ENCODE measurements around the gene GHSR.
A peak's percentile ranks its signal among the peaks of the same experiment; 100 is the strongest.

Gene GHSR

DNA sequence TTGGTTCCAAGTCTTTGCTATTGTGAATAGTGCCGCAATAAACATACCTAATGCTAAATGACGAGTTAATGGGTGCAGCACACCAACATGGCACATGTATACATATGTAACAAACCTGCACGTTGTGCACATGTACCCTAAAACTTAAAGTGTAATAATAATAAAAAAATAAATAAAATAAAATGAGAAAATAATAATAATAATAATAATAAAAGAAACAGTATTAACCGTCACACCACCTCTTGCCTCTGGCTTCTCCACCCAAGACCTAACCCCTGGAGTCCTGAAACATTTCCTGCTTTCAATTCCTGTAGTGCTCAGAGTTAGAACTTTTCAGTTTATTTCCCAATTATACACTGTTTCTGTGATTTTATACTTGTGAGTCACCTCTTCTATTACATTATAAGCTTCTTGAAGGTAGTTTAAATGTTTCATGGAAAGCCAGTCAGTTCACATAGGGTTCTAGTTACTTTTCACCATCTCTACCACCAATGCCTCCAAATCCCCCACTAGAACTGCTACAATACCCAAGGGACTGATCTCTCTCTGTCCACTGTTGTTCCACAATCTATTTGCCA, 18.4 kb upstream of the GHSR start:
- H3K9me3 ChIP-seq (ENCODE audit: control insufficient read depth, low read length) = no peaks in the 10 kb centered on the region
- 100% methylated on average over 1 of the region's 4 CpGs for WGBS
- no peak overlapping the region for H2AK5ac ChIP-seq (ENCODE audit: low read length, severe bottlenecking)

DNA sequence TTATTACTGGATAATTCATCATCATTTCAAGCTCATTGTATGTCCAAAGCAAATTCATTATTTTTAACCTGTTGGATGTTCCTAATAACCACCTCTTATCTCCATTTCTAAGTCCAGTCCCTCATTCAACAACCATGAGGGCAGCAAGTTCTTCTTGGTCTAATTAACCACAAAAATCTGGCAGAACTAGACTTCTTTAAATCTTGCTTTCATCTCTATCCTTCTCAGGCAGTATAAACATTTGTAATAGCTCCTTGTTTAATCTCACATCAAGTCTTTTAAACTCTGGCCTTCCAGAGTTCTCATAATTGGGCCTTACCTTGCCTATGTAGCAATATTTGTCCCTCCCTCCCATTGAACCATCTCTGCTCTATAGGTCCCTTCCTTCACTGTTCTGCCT, 17.0 kb upstream of the GHSR start:
- DNase-seq = no peak
- no peak overlapping the region for H4K91ac ChIP-seq (ENCODE audit: low read length)
- no peak overlapping the region for H2AK5ac ChIP-seq (ENCODE audit: low read length, severe bottlenecking)
- no peak overlapping the region for H3K18ac ChIP-seq (ENCODE audit: low read depth in 1 of 2, low read length in 2 of 2)
- H4K8ac ChIP-seq (ENCODE audit: low read length) = no peak overlapping the region
- no peaks in the 10 kb centered on the region for H3K79me1 ChIP-seq (replicated peaks; ENCODE audit: low read length, poor library complexity, severe bottlenecking)
- no peak overlapping the region for H3K4me3 ChIP-seq (ENCODE audit: insufficient read depth in 1 of 2, low read depth in 1 of 2, low read length in 2 of 2)
- no peak overlapping the region for H3K27ac ChIP-seq (ENCODE audit: low read length, poor library complexity, severe bottlenecking)
- H2BK120ac ChIP-seq (ENCODE audit: low read depth, low read length) = no peak overlapping the region
- H3K4ac ChIP-seq (ENCODE audit: low read depth in 1 of 2, low read length in 2 of 2) = no peak overlapping the region
- no peak overlapping the region for H3K4me2 ChIP-seq (ENCODE audit: low read length, poor library complexity, severe bottlenecking)
- no peak overlapping the region for H2BK15ac ChIP-seq (ENCODE audit: low read depth, poor library complexity, severe bottlenecking)
- no peak overlapping the region for H2AFZ ChIP-seq (ENCODE audit: low read depth, low read length)
- no peaks in the 10 kb centered on the region for H3K36me3 ChIP-seq (ENCODE audit: control insufficient read depth in 1 of 2, insufficient read depth in 2 of 2, low read depth in 1 of 2, low read length in 2 of 2)
- H3K23ac ChIP-seq (ENCODE audit: low read length in 2 of 2) = no peak overlapping the region
- H3K14ac ChIP-seq (ENCODE audit: low read length in 2 of 2) = no peak overlapping the region
- H2BK5ac ChIP-seq (ENCODE audit: low read depth, low read length, poor library complexity, severe bottlenecking) = no peak overlapping the region
- no peaks in the 10 kb centered on the region for H3K9me3 ChIP-seq (ENCODE audit: control insufficient read depth, low read length)
- no peaks in the 10 kb centered on the region for H3K27me3 ChIP-seq (ENCODE audit: control insufficient read depth in 1 of 2, insufficient read depth in 1 of 2, low read length in 2 of 2)
- H3K9ac ChIP-seq (ENCODE audit: low read length) = no peak overlapping the region
- H3K4me1 ChIP-seq (ENCODE audit: control insufficient read depth, insufficient read depth, low read depth, low read length) = no peaks in the 10 kb centered on the region
- no peak overlapping the region for H2BK12ac ChIP-seq (ENCODE audit: low read length in 2 of 2)

More for the DNA sequence above, 18.4 kb upstream of the GHSR start:
- H3K18ac ChIP-seq (ENCODE audit: low read depth in 1 of 2, low read length in 2 of 2) = no peak overlapping the region
- H3K27ac ChIP-seq (ENCODE audit: low read length, poor library complexity, severe bottlenecking) = no peak overlapping the region
- H3K14ac ChIP-seq (ENCODE audit: low read length in 2 of 2) = no peak overlapping the region
- no peak overlapping the region for H3K4me2 ChIP-seq (ENCODE audit: low read length, poor library complexity, severe bottlenecking)
- no peak overlapping the region for H2BK120ac ChIP-seq (ENCODE audit: low read depth, low read length)
- no peak overlapping the region for H4K91ac ChIP-seq (ENCODE audit: low read length)
- H3K4me1 ChIP-seq (ENCODE audit: control insufficient read depth, insufficient read depth, low read depth, low read length) = no peaks in the 10 kb centered on the region
- no peaks in the 10 kb centered on the region for H3K36me3 ChIP-seq (ENCODE audit: control insufficient read depth in 1 of 2, insufficient read depth in 2 of 2, low read depth in 1 of 2, low read length in 2 of 2)
- H3K4ac ChIP-seq (ENCODE audit: low read depth in 1 of 2, low read length in 2 of 2) = no peak overlapping the region
- H4K8ac ChIP-seq (ENCODE audit: low read length) = no peak overlapping the region
- no peak overlapping the region for H2BK5ac ChIP-seq (ENCODE audit: low read depth, low read length, poor library complexity, severe bottlenecking)
- H3K23ac ChIP-seq (ENCODE audit: low read length in 2 of 2) = no peak overlapping the region
- no peaks in the 10 kb centered on the region for H3K27me3 ChIP-seq (ENCODE audit: control insufficient read depth in 1 of 2, insufficient read depth in 1 of 2, low read length in 2 of 2)
- H3K9ac ChIP-seq (ENCODE audit: low read length) = no peak overlapping the region
- no peak overlapping the region for H2AFZ ChIP-seq (ENCODE audit: low read depth, low read length)
- H2BK12ac ChIP-seq (ENCODE audit: low read length in 2 of 2) = no peak overlapping the region
- no peak for DNase-seq
- H3K4me3 ChIP-seq (ENCODE audit: insufficient read depth in 1 of 2, low read depth in 1 of 2, low read length in 2 of 2) = no peak overlapping the region
- H2BK15ac ChIP-seq (ENCODE audit: low read depth, poor library complexity, severe bottlenecking) = no peak overlapping the region
- H3K79me1 ChIP-seq (replicated peaks; ENCODE audit: low read length, poor library complexity, severe bottlenecking) = no peaks in the 10 kb centered on the region

DNA sequence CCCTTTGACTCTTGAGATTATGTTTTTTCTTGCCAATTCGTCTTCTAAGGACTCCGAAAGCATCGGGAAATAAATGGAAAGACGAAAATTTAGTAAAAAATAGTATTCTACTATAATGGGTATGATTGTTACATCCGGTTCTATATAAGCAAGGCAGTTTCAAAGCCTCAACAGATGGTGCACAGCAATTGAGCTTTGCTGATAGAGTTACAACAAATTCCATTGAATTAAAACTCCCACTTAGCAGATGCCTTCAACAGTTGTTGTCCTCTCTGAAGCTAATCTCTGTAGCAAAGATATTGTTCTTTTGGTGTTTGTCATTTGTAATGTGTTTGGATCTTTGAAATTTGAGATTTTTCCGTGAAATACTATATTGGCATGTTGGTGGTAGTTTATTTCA, 16.1 kb upstream of the GHSR start:
- H3K4me2 ChIP-seq (ENCODE audit: low read length, poor library complexity, severe bottlenecking) = no peak overlapping the region
- no peaks in the 10 kb centered on the region for H3K36me3 ChIP-seq (ENCODE audit: control insufficient read depth in 1 of 2, insufficient read depth in 2 of 2, low read depth in 1 of 2, low read length in 2 of 2)
- H3K9ac ChIP-seq (ENCODE audit: low read length) = no peak overlapping the region
- no peak overlapping the region for H3K27ac ChIP-seq (ENCODE audit: low read length, poor library complexity, severe bottlenecking)
- no peak overlapping the region for H2AFZ ChIP-seq (ENCODE audit: low read depth, low read length)
- 94% methylated on average over 5 of the region's 6 CpGs for whole genome bisulfite sequencing
- no peak overlapping the region for H2AK5ac ChIP-seq (ENCODE audit: low read length, severe bottlenecking)
- H3K14ac ChIP-seq (ENCODE audit: low read length in 2 of 2) = no peak overlapping the region
- H3K4me1 ChIP-seq (ENCODE audit: control insufficient read depth, insufficient read depth, low read depth, low read length) = no peaks in the 10 kb centered on the region
- H2BK5ac ChIP-seq (ENCODE audit: low read depth, low read length, poor library complexity, severe bottlenecking) = no peak overlapping the region
- H2BK120ac ChIP-seq (ENCODE audit: low read depth, low read length) = no peak overlapping the region
- H3K4me3 ChIP-seq (ENCODE audit: insufficient read depth in 1 of 2, low read depth in 1 of 2, low read length in 2 of 2) = no peak overlapping the region
- H3K79me1 ChIP-seq (replicated peaks; ENCODE audit: low read length, poor library complexity, severe bottlenecking) = no peaks in the 10 kb centered on the region
- no peaks in the 10 kb centered on the region for H3K27me3 ChIP-seq (ENCODE audit: control insufficient read depth in 1 of 2, insufficient read depth in 1 of 2, low read length in 2 of 2)
- H3K23ac ChIP-seq (ENCODE audit: low read length in 2 of 2) = no peak overlapping the region
- no peak overlapping the region for H2BK15ac ChIP-seq (ENCODE audit: low read depth, poor library complexity, severe bottlenecking)
- no peaks in the 10 kb centered on the region for H3K9me3 ChIP-seq (ENCODE audit: control insufficient read depth, low read length)
- H3K4ac ChIP-seq (ENCODE audit: low read depth in 1 of 2, low read length in 2 of 2) = no peak overlapping the region
- H3K18ac ChIP-seq (ENCODE audit: low read depth in 1 of 2, low read length in 2 of 2) = no peak overlapping the region
- no peak overlapping the region for H2BK12ac ChIP-seq (ENCODE audit: low read length in 2 of 2)
- H4K91ac ChIP-seq (ENCODE audit: low read length) = no peak overlapping the region
- DNase-seq = no peak
- no peak overlapping the region for H4K8ac ChIP-seq (ENCODE audit: low read length)

DNA sequence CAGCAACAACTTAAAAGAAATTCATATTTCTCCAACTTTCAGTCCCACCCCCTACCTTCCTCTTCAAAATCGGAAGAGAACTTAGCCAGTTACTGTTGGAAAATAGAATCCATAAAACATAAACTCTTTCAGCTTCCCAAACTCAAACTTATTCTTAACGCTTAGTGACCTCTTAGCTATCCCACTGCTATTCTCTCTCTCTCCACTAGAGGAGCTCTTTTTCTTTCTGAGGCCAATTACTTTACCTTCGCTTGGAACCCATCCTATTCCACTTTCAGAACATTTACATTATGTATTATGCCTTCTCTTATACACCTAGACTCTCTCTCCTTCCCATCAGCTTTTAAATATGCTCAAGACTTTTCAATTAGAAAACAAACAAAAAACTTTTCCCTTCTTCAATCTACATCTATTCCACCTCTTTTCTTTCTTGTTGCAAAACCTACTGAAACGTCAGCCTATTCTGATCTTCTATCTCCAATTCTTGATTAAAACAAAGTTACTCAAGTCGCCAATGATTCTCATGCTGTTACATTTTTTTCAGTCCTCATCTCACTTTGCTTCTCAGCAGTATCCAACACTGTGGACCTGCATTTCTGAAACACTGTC, 13.4 kb upstream of the GHSR start:
- Histone ChIP-seq H3K18ac (ENCODE audit: low read depth in 1 of 2, low read length in 2 of 2) (no peak overlapping the region), H2BK120ac (ENCODE audit: low read depth, low read length) (no peak overlapping the region), H4K91ac (ENCODE audit: low read length) (no peak overlapping the region), H3K4me2 (ENCODE audit: low read length, poor library complexity, severe bottlenecking) (no peak overlapping the region), H3K27ac (ENCODE audit: low read length, poor library complexity, severe bottlenecking) (no peak overlapping the region), H2BK5ac (ENCODE audit: low read depth, low read length, poor library complexity, severe bottlenecking) (no peak overlapping the region), H3K36me3 (ENCODE audit: control insufficient read depth in 1 of 2, insufficient read depth in 2 of 2, low read depth in 1 of 2, low read length in 2 of 2) (no peaks in the 10 kb centered on the region), H3K4me3 (ENCODE audit: insufficient read depth in 1 of 2, low read depth in 1 of 2, low read length in 2 of 2) (no peak overlapping the region), H2AFZ (ENCODE audit: low read depth, low read length) (no peak overlapping the region), H3K9me3 (ENCODE audit: control insufficient read depth, low read length) (no peaks in the 10 kb centered on the region), H3K4ac (ENCODE audit: low read depth in 1 of 2, low read length in 2 of 2) (no peak overlapping the region), H3K23ac (ENCODE audit: low read length in 2 of 2) (no peak overlapping the region), H3K79me1 (replicated peaks; ENCODE audit: low read length, poor library complexity, severe bottlenecking) (no peaks in the 10 kb centered on the region), H3K4me1 (ENCODE audit: control insufficient read depth, insufficient read depth, low read depth, low read length) (no peaks in the 10 kb centered on the region), H3K14ac (ENCODE audit: low read length in 2 of 2) (no peak overlapping the region), H2AK5ac (ENCODE audit: low read length, severe bottlenecking) (no peak overlapping the region), H3K9ac (ENCODE audit: low read length) (no peak overlapping the region), H4K8ac (ENCODE audit: low read length) (no peak overlapping the region), H2BK12ac (ENCODE audit: low read length in 2 of 2) (no peak overlapping the region), H3K27me3 (ENCODE audit: control insufficient read depth in 1 of 2, insufficient read depth in 1 of 2, low read length in 2 of 2) (peaks cover 0 to 5% of the 10 kb centered on the region in 2 experiments), H2BK15ac (ENCODE audit: low read depth, poor library complexity, severe bottlenecking) (no peak overlapping the region)
- WGBS = 52% methylated on average over 5 of the region's 5 CpGs
- DNase-seq = peak; percentile 33
